PFSK-1 (cell line): ENCODE measurements around the gene CCHCR1.

Experiments used
- FOXP2 ChIP-seq: optimal IDR thresholded peaks from 2 replicates; pipeline ENCODE3; 2011; ENCODE audit warnings: borderline replicate concordance, control low read depth, inconsistent platforms; ENCODE audit not compliant: insufficient read depth; ENCODE audit errors: extremely low read length, extremely low read depth
- POLR2AphosphoS5 ChIP-seq: IDR thresholded peaks from 2 replicates; pipeline ENCODE4 v1.6.1; 2012; ENCODE audit warnings: low read depth, mild to moderate bottlenecking, control low read depth, low read length, moderate library complexity
- REST ChIP-seq, 2 experiments: IDR thresholded peaks; 2 replicates each; pipeline versions ENCODE4 v1.6.1 to v1.8.0; 2011 to 2012; ENCODE audit warnings: low read depth in 2 of 2, low read length in 2 of 2, control low read depth in 1 of 2, inconsistent platforms in 1 of 2, mild to moderate bottlenecking in 1 of 2, moderate library complexity in 1 of 2; ENCODE audit not compliant: insufficient read depth in 1 of 2
- SIN3A ChIP-seq: IDR thresholded peaks from 2 replicates; pipeline ENCODE4 v1.6.1; 2012; ENCODE audit warnings: mild to moderate bottlenecking, low read length, moderate library complexity, borderline replicate concordance; ENCODE audit not compliant: insufficient read depth
- TAF1 ChIP-seq: IDR thresholded peaks from 2 replicates; pipeline ENCODE4 v1.6.1; 2012; ENCODE audit warnings: low read length, control low read depth, borderline replicate concordance; ENCODE audit not compliant: insufficient read depth

The CCHCR1 gene

GRCh38 chr6:31094389-31094881 lies 63.2 kb downstream of the CCHCR1 start:
- TF ChIP-seq REST (IDR thresholded peaks at IDR 0.05; ENCODE audit: insufficient read depth in 1 of 2, low read depth in 2 of 2, low read length in 2 of 2) (no peak), TAF1 (no peak), FOXP2 (no peak), SIN3A (no peak), POLR2AphosphoS5 (no peak)

GRCh38 chr6:31092769-31093505 lies 64.7 kb downstream of the CCHCR1 start:
- no peak for TF ChIP-seq SIN3A
- TF ChIP-seq REST (IDR thresholded peaks at IDR 0.05; ENCODE audit: insufficient read depth in 1 of 2, low read depth in 2 of 2, low read length in 2 of 2), result no peak
- TF ChIP-seq FOXP2, result no peak
- TF ChIP-seq POLR2AphosphoS5, result no peak
- TF ChIP-seq TAF1, result no peak
